ENCODE data around the gene DOC2B.

Gene DOC2B

DNA sequence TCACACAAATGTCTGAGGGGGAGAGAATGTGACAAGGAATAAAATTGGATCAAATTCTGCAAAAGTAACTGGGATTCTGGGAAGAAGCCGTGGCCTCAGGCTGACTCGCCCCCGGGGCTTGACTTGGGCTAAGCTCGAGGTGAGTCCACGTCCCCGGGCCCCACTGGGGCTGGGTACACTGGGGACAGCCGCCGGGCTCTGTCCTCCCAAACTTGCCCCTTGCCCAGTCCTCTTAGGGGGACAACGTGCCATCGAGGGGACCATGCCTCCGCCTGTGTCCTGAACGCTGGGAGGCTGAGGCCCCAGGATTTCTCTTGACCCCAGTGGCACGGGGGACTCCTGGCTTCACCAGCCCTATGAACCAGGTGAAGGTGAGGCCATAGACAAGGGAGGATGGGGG lies 21.1 kb downstream of the DOC2B start:
- no peak for DNase-seq

DNA sequence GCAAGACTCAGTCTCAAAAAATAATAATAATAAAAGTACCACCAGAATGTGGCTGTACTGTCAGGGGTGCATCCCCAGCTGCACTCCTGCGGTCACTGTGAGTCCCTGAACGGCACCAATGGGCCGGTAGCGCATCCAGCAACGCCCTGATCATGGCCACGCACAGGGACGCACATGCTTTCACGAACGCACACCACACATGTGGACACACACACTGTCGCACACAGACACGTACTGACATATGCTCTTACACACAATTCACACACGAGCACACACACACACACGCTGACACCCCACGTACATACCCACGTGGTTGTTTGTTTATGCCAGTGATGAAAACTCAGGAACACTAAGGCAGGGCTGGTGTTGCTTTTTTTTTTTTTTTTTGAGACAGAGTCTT lies 21.8 kb downstream of the DOC2B start:
- DNase-seq, result no peak

DNA sequence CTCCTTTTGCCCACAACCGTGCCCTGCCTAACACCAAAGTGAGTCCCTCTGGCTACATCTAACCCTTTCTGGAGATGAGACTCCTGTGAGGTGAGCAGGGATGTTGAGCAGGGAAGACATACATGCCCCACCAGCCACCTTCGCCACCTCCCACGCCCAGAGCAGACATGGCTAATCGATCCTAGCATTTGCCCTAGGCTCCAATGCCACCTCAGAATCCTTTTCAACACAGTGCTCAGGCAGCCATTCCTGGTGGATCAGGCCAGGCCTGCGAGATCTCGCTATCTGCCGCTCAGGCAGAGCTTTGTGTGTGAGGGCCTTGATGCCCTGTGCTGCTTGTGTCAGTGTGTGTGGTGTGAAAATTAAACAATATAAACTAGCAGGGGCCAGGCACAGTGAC lies 23.1 kb downstream of the DOC2B start:
- no peak for DNase-seq

DNA sequence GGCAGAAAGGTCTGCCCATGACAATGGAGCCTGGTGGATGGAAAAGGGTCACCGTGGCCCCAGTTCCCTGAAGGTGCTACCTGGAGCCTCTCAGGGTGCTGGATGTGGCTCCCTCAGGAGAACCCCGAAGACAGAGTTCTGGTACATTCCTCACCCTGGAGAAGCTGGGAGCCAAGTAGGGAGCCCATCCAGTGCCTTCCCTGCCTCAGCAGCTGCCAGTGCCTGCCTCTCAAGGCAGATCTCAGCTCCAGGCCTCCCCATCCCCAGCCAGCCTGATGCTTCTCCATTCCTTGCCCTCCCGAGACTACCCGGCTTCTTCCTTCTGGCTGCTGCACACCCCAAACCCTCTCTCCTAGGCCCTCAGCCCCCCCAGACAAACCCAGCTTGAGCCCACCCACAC lies 23.5 kb downstream of the DOC2B start:
- no peak for DNase-seq

DNA sequence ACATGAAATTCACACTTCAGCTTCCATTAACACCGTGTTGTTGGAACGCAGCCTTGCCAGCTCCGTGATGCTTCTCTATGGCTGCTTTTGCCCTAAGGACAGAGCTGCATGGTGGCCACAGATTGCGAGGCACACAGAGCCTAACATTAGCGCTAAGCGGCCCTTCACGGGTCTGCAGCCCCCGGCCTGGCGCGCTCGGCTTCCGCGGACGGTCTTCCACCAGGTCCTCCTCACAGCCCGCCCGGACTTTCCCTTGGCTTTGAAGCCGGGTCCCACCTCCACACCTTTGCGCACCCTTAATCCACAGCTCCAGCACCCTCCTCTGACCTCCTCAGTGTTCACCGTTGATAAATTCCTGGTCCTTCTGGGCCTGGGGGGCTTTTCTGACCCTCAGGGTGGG lies 24.5 kb downstream of the DOC2B start:
- DNase-seq, result no peak

DNA sequence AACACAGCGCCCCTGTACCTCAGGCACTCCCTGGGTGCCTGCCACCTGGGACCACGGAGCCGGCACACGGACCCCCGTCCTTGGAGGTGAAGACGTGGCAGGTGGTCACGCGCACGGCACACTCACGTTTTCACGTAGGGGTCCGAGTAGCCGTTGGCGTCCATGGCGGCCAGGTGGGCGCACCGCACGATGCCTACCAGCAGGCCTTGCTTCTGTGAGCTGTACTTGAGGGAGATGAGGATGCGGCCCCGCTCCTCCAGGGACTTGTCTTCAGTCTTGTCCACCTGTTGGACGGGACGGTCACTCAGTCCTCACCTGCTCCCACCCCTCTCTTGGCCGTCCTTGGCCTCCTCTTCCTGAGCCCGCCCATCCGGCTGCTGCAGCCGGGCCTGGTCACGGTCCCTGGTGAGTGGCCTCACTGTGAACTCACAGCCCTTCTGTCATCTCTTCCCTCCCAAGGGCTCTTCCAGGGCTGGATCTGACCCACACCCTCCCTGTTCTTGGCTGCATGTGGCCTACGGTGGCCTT lies 25.3 kb downstream of the DOC2B start:
- no peak for DNase-seq

DNA sequence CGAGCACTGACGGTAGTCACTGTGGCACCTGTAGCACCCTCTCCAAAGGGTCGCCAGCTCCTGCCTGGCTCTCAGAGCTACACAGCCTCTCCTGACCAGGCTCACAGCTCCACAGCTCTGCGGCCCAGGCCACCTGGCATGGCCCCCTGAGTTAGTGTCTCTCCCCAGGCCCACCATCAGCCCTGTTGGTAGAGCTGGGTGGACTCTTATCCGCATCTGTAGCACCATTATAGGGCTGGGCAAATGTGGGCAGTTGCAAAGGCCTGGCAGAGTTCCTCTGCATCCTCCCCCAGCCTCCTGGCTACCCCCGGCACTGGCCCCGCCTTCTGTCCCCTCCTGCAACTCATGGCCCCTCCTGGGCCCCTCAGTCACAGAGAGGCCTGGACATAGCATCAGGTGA lies 25.9 kb downstream of the DOC2B start:
- no peak for DNase-seq

DNA sequence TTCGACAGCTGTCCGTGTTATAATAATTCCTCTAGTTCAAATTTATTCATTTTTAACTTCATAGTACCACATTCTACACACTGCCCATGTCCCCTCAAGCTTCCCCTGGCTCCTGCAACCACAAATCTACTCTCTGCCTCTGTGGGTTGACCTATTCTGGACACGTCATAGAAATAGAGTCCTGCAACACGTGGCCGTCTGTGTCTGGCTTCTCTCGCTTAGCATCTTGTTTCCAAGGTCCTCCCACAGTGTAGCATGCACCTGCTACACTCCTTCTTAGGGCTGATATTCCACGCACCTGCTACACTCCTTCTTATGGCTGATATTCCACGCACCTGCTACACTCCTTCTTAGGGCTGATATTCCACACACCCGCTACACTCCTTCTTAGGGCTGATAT lies 27.6 kb downstream of the DOC2B start:
- no peak for DNase-seq

DNA sequence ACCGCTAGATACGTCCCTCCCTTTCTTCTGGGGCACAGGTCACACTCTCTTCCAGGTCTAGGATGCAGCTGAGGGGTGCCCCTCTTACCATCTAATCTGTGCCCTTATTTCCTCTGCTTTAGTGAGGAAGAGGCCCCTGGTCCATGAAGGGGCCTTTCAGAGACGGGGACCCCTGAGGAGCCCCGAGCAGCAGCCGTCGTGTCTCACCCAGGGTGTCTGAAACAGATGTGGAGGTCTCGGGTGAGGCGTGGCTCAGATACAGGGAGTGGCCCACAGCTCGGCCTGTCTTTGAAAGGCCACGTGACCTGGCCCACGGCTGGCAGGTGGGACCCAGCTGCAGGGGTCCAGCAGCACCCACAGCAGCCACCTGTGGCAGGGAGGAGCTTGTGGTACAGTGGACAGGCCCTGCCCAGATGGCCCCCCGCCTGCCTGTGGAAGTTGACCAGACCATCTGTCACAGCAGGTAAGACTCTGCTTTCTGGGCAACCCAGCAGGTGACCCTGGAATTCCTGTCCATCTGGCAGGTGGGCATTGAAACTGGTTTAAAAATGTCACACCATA lies 28.5 kb downstream of the DOC2B start:
- no peak for DNase-seq

DNA sequence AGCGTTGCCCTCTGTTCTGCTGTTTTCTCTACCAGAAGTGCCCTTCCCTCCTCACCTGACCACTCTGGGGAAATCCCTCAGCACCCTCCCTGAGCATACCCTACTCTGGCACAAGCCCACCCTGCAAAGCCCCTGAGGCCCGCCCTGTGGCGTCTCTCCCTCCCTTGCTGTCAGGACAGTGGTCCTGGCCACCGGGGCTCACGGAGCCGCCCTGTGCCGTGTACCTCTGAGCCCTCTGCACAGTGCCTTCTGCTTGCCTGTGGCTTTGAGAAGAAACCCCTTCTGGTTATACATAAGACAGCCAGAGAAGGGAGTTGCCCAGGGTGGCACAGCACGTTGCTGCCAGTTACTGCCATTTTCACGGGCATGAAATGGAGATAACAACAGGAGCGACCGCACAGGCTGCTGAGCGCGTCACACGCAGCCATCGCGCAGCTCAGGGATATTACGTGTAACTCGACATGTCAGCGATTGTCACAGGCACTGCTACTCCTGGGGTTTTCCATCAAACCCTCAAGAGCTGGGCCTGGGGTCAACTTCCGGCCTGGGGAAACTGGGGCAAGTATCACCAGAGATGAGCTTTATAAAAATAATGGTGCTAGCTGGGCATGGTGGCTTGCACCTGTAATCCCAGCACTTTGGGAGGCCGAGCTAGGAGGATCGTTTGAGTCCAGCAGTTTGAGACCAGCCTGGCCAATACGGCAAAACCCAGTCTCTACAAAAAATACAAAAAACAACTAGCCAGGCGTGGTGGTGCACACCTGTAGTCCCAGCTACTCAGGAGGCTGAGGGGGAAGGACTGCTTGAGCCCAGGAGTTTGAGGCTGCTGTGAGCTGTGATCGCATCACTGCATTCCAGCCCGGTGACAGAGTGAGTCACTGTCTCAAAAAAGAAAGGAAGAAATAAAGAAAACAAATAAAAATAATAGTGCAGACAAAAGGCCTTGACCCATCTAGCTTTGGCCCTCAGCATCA lies 29.3 kb downstream of the DOC2B start:
- no peak for DNase-seq

DNA sequence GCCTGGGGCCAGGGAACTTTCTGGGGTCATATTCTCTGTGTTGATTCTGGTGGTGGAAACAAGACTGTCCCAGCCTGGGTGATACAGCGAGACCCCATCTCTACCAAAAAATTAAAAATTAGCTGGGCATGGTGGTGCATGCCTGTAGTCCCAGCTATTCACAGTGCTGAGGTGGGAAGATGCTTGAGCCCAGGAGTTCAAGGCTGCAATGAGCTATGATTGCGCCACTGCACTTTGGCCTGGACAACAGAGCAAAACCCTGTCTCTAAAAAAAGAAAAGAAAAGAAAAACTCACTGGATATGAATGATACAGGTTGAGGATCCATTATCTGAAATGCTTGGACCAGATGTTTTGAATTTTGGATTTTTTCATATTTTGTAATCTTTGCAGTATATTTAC lies 30.4 kb downstream of the DOC2B start:
- DNase-seq, result no peak

DNA sequence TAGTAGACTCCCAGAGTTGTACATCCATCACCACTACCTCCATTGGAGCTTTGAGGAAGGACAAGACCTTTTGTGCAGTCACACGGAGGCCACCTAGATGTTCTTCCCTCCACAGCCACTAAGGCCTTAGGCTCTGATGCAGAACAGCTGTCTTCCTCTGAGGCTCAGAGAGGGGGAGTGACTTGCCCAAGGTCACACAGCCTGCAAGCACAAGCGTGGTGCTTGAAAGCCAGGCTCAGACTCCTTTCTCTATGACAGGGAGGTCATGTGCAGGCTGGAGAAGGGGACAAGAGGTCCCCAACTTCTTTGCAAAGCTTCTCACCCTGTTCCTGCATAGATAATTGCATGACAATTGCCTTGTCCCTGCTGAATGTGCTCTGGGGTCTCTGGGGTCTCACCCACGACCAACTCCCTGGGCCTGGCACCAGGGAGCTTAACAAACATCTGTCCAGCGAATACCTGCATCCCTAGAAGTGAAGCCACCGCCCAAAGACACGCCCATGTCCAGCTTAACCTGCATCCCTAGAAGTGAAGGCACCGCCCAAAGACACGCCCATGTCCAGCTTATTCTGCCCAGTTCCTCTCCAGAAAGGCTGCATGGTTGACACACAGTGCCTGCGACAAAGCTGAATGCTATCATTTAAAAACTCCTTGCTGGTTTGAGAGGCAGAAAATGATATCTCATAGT lies 31.4 kb downstream of the DOC2B start:
- DNase-seq, result no peak

DNA sequence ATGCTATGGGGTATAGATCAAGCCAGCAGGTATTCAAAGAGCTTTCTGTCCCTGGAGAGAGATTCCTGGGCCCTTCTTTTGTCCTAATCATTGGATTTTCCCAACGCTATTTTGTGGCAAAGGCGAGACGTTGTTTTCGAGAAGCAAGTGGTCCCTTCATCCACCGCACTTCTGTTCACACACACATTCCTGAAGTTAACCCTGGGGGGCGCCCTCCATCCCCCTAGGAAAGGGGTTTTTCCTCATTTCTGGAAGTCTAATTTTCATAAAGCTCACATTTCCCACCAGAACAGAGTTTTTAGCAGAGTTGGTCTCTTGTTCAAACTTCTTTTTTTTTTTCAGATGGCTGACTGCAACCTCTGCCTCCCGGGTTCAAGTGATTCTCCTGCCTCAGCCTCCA lies 32.2 kb downstream of the DOC2B start:
- DNase-seq, result no peak

DNA sequence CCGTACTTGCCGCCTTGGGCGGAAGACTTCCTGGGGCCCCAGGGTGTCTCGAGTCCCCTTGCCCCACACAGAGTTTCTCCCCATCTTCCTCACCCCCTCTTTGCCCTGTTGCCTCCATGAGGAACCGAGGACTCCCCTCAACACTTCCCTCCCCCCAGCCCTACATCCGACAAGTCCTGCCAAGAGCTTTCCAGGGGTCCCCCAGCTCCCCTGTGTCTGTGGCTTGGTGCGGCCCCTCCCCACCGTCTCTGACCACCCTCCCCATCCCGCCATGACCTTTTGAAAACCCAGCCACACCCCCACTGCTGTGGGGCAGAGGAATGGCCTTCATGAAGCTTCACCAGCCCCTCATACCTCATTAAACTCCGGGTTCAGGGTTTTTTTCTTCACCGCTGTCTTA lies 32.7 kb downstream of the DOC2B start:
- DNase-seq, result no peak

DNA sequence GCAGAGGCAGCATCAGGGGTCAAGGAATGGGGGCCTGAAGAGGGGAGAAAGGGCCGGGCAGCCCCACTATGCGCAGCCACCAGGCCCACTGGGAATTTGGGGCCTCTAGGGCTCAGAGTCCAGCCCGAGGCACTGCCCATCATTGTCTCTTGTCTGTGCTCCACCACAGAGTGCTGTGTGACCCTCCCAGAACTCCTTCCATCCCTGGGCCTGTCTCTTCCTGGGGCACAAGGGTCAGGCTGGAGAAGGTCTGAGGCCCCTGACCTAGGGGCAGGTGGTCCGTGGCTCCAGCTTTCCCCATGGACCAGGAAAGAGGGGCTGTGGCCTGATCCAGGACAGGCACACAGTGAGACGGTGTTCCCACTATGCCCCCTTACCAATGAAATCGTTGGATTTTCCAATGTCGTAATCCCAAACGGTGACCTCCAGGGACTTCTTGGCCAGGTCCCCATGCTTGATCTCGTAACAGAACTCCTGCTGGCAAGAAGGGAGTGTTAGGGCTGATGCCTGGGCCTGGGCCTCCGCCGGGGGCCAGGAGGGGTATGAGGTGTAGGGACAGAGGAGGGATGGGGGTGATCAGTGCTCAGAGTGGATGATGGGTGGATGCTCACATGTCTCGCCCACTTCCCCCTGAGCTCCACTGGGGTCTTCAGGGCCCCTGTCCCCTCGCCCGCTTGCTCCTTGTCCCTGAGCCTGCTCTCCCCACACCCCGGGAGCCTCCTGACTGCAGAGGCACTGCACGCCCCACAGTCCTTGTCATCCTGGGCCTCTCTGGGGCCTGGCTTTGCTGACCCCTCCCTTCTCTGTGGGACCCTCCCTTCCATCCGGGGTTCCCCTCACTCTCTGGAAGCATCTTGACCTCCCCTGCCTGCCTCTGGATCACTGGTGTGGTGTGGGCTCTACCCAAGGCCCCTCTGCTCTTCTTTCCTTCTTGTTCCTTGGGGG lies 33.4 kb downstream of the DOC2B start:
- no peak for DNase-seq

DNA sequence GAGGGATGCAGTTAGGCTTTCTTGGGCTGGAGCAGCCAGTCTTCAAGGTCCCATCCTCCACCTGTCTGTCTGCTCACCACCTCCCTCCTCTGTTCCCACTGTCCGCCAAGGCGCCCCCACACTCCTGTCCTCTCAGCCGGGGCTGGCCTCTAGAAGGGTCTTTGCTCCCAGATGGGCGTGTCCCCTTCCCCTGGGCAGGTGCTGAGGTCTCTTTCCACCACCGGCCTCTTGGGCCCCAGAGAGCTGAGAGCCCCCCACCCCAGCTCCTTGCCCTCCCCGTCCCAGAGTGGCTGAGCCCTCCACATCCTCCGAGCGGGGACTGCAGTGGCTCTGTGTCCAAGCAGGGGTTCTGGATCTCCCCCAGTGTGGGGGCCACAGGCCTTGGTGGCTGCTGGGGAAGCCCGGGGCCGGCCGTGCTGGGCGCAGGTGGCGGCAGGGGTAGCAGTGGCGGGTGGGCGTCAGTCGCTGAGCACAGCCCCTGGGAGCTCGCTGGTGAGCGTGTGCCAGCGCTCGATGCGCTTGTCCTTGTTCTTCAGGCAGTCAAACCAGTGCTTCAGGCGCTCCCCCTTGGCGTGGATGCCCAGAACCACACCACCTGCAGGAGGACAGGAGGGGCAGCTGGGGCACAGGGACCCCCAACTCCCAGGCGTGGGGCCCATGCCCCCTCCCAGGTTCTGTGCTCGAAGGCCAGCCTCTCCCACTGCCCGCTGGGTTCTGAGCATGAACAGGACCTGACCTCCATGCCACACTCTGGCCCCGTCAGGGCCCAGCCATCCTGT lies 34.3 kb downstream of the DOC2B start:
- no peak for DNase-seq

DNA sequence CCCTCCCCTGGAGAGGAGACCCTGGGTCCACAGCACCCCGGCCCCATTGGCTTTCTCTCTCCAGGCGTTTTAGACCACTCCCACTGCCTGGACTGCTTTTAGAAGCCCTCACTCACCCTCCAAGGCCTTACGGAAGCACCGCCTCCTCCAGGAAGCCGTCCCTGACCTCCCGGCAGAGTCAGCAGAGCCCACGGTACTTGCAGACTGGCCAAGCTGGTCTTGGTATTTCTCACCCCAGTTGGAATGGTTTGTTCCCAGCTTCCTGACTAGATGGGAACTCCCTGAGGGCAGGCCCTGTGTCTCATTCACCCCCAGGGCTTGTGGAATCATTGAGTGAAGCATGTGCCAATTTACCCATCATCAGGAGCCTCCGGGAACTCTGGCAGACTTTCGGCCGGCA lies 34.9 kb downstream of the DOC2B start:
- no peak for DNase-seq

DNA sequence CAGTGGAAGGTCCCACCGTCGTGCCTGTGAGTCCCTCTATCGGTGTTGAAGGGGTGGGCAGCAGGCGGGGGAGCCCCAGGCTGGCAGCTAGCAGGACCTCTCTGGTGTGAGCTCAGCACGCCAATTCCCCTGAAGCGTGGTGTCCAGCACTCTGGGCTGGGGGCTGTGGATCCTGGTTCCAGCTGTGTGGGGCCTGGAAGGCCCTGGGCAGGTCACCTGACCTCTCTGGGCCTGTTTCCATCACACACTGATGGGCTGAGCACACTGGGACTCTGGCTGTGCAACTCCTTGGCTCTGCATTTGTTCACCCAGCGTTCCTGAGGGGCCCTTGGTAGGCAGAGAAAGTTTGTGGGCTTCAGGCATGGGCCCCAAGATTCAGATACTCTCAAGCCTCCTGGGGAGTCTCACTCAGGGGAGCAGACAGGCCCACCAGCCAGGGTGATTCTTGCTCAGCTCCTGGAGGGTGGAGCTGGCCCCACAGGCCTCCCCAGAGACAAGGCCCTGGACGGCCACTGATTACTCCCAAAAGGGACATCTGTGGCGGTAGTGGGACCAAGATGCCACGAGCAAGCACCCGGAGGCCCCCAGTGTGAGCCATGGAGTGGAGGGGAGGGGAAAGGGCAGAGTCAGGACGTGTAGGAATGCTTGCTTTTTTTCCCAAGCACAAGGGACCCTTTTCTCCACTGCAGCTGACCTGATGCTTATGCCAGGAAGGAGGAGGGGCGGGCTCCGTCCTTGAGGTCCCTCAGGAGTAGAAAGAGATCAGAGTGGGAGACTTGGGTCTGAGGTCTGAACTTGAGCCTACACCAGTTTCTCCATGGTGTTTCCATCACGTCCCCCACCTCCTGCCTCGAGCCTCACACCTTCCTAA lies 35.5 kb downstream of the DOC2B start:
- no peak for DNase-seq

DNA sequence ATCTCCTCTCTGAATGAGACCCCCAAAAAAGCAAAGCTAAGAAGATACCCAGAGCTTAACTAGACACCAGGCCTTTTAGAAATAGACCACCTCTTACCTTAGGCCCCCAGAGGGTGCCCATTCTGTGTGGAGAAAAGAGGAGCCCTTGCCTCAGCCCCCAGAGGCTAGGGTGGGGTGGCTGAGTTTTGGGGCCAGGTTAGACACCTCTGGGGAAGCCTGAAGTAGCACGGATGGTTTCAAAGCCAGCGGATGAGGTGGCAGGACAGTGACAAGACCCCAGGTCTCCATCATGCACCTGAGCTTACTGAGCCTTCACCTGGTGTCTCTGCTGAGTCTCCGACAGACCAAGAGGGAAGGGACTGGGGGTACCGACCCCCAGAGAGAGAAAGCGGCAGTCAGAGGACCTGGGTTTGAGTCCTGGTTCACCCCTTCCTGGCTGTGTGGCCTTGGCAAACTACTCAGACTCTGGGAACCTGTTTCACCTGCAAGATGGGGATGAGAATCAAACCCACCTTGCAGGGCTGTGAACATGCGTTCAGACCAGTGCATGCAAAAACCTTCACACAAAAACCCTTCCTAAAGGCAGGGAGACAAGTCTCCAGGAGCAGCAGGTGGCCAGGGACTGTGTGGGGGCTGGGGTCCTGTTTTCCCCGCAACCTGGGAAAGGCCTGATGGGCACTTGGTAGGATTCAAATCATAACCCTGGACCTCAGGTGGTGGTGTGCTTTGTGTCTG lies 36.3 kb downstream of the DOC2B start:
- DNase-seq, result no peak

DNA sequence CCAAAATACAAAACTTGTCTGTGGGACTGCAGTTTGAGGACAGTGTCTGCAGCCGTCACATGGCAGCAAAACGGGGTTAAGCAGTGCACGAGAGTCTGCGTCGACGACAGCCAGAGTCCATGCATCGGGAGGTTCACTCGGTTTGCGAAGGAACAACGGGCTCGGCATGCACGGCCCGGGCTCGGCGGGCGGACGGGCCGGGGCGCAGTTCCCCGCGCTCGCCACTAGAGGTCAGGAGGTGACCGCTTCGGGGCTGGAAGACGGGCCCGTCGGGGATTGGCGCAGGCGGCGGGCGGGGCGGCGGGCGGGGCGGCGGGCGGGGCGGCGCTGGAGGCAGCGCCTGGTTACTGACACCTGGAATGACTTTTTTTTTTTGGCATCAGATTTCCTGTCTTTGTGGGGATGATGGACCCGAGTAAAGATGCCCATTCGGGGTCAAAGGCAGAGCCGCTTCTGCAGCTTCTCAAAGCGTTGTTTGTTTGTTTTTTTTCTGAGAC lies 37.6 kb downstream of the DOC2B start:
- peak; percentile 9 for DNase-seq

Data from NK-92 treated with Interleukin-12 subunit alpha and Interleukin-12 subunit beta, amount 100 ng/mL, for 24 hours (cell line).